Gastroesophageal sphincter (tissue), 4 donors: ENCODE data around the gene ARAP1. TPM values are rescaled to one million over a fixed set of nuclear protein-coding genes. Genes with fewer than 3 reads are reported as not detected.
A peak's percentile ranks its signal among the peaks of the same experiment; 100 is the strongest.

ENCODE experiments used
- ATAC-seq: fragments of 150-250 bp; one replicate; pipeline ENCODE4 v1.9.1; 2016; ENCODE audit warnings: mild to moderate bottlenecking, moderate library complexity
- H3K27ac ChIP-seq, 4 donors: fragments of 200-600 bp; sonication (generic) in 3 of 4; 1 replicate in 3 of 4; 2 replicates in 1 of 4; pipeline ENCODE4 v1.5.1; 2016 to 2019
- H3K27me3 ChIP-seq: fragments of 200-600 bp; sonication (generic); one replicate; pipeline ENCODE4 v1.5.1; 2019
- H3K36me3 ChIP-seq, 2 donors: fragments of 200-600 bp; sonication (generic); one replicate each; pipeline ENCODE4 v1.5.1; 2019; ENCODE audit warnings: control low read depth in 1 of 2
- H3K4me1 ChIP-seq, 3 donors: fragments of 200-600 bp; sonication (generic); 1 replicate in 2 of 3; 2 replicates in 1 of 3; pipeline ENCODE4 v1.5.1; 2016 to 2019; ENCODE audit warnings: control low read depth in 2 of 3
- H3K4me3 ChIP-seq, 2 donors: fragments of 200-600 bp; sonication (generic); one replicate each; pipeline ENCODE4 v1.5.1; 2019; ENCODE audit warnings: mild to moderate bottlenecking in 1 of 2, moderate library complexity in 1 of 2
- H3K9me3 ChIP-seq, 3 donors: fragments of 200-600 bp; sonication (generic); one replicate each; pipeline ENCODE4 v1.5.1; 2017 to 2019; ENCODE audit warnings: control low read depth in 2 of 3
- CTCF ChIP-seq, 4 experiments: fragments of 200-600 bp in 2 of 4; fragments of 450-650 bp in 2 of 4; sonication (generic) in 1 of 4; IDR thresholded peaks; one replicate each; pipeline ENCODE4 v1.5.1; 2017 to 2019; ENCODE audit warnings: antibody characterized with exemption in 4 of 4, mild to moderate bottlenecking in 2 of 4, moderate library complexity in 2 of 4
- EP300 ChIP-seq: sonication (generic); formaldehyde crosslinking; IDR thresholded peaks from one replicate; pipeline ENCODE4 v1.6.1; 2017; ENCODE audit warnings: antibody characterized with exemption, mild to moderate bottlenecking
- POLR2A ChIP-seq, 2 donors: fragments of 450-650 bp; IDR thresholded peaks; one replicate each; pipeline ENCODE4 v1.6.1; 2017; ENCODE audit warnings: antibody characterized with exemption in 2 of 2, mild to moderate bottlenecking in 2 of 2, moderate library complexity in 1 of 2
- POLR2AphosphoS5 ChIP-seq: sonication (generic); formaldehyde crosslinking; IDR thresholded peaks from one replicate; pipeline ENCODE4 v1.6.1; 2017; ENCODE audit warnings: antibody characterized with exemption
- WGBS, 2 donors: methylation state at CpG; one replicate each; pipeline ENCODE4 v1.1.5; 2018; ENCODE audit warnings: low coverage in 1 of 2; 5-methylcytosine and 5-hydroxymethylcytosine counted together
- total RNA-seq, 4 donors: library from RNA; depleted of rRNA; stranded (reverse); fragments of >200 nt; gene quantifications; one replicate each; pipeline ENCODE4 v1.1.0, GENCODE V29; 2016

The ARAP1 gene
- total RNA-seq, 4 donors from 2014 or later: 72.4 to 125 (median 95.1) TPM

- ATAC-seq: no peak
- H3K4me1 ChIP-seq: peaks cover 0 to 49% (median 17%) of the 10 kb centered on the region in 3 donors
- no peaks in the 10 kb centered on the region for H3K9me3 ChIP-seq
- H3K4me3 ChIP-seq: no peak overlapping the region
- H3K36me3 ChIP-seq: peaks cover 0 to 97% of the 10 kb centered on the region in 2 donors
- no peaks in the 10 kb centered on the region for H3K27me3 ChIP-seq
- no peak for TF ChIP-seq EP300
- TF ChIP-seq CTCF (IDR thresholded peaks at IDR 0.05): no peak
- no peak for TF ChIP-seq POLR2AphosphoS5
- no peak for TF ChIP-seq POLR2A (IDR thresholded peaks at IDR 0.05)
- H3K27ac ChIP-seq: no peak overlapping the region
- 50 to 67% methylated on average over 1 to 2 of the region's 3 CpGs for WGBS, 2 donors
These were observed 52.1 kb downstream of the ARAP1 start for GRCh38 chr11:72700146-72700545.

- Histone ChIP-seq H3K27me3 (no peaks in the 10 kb centered on the region), H3K4me1 (peaks cover 0 to 28% (median 5%) of the 10 kb centered on the region in 3 donors), H3K9me3 (no peaks in the 10 kb centered on the region), H3K4me3 (no peak overlapping the region), H3K27ac (peak overlapping the region in 2 of 4 donors; percentile 35 to 39), H3K36me3 (peaks cover 0 to 100% of the 10 kb centered on the region in 2 donors)
- WGBS, 2 donors: no CpG with 5 or more reads among the region's 16 CpGs
- TF ChIP-seq POLR2AphosphoS5 (no peak), POLR2A (IDR thresholded peaks at IDR 0.05) (no peak), EP300 (no peak), CTCF (IDR thresholded peaks at IDR 0.05) (no peak)
- no peak for ATAC-seq
These were observed 54.4 kb downstream of the ARAP1 start for GRCh38 chr11:72697814-72698213.

- H3K4me3 ChIP-seq: no peak overlapping the region
- no peak for TF ChIP-seq EP300
- TF ChIP-seq POLR2A (IDR thresholded peaks at IDR 0.05): no peak
- no peak for TF ChIP-seq POLR2AphosphoS5
- TF ChIP-seq CTCF (IDR thresholded peaks at IDR 0.05): no peak
- H3K4me1 ChIP-seq: peaks cover 0 to 21% (median 2%) of the 10 kb centered on the region in 3 donors
- H3K36me3 ChIP-seq: peaks cover 0 to 100% of the 10 kb centered on the region in 2 donors
- H3K27me3 ChIP-seq: no peaks in the 10 kb centered on the region
- WGBS, 2 donors: 80 to 86% methylated on average over 5 to 8 of the region's 44 CpGs
- H3K9me3 ChIP-seq: no peaks in the 10 kb centered on the region
- peak overlapping the region in 3 of 4 donors; percentile 35 to 51 (median 39) for H3K27ac ChIP-seq
- peak; percentile 79 for ATAC-seq
These were observed 55.1 kb downstream of the ARAP1 start for GRCh38 chr11:72696866-72697700.

GRCh38 chr11:72695354-72695753 lies 56.9 kb downstream of the ARAP1 start:
- Histone ChIP-seq H3K4me1 (peaks cover 0 to 9% (median 0%) of the 10 kb centered on the region in 3 donors), H3K27me3 (no peaks in the 10 kb centered on the region), H3K9me3 (no peaks in the 10 kb centered on the region), H3K36me3 (peaks cover 0 to 100% of the 10 kb centered on the region in 2 donors), H3K27ac (no peak overlapping the region), H3K4me3 (no peak overlapping the region)
- ATAC-seq: no peak
- 93 to 97% methylated on average over 4 to 5 of the region's 7 CpGs for WGBS, 2 donors
- TF ChIP-seq EP300: no peak

GRCh38 chr11:72693271-72693968 lies 58.8 kb downstream of the ARAP1 start:
- H3K9me3 ChIP-seq: no peaks in the 10 kb centered on the region
- H3K4me1 ChIP-seq: no peaks in the 10 kb centered on the region
- WGBS, 2 donors: 95 to 100% methylated on average over 1 to 12 of the region's 19 CpGs
- no peak overlapping the region for H3K27ac ChIP-seq
- no peak for TF ChIP-seq POLR2A (IDR thresholded peaks at IDR 0.05)
- TF ChIP-seq CTCF (IDR thresholded peaks at IDR 0.05): no peak
- no peak for TF ChIP-seq EP300
- TF ChIP-seq POLR2AphosphoS5: no peak
- H3K27me3 ChIP-seq: no peaks in the 10 kb centered on the region
- peaks cover 0 to 100% of the 10 kb centered on the region in 2 donors for H3K36me3 ChIP-seq
- no peak overlapping the region for H3K4me3 ChIP-seq
- ATAC-seq: no peak
